B cell (primary cell): ENCODE results near the gene NUMBL.

Source experiments
- CTCF ChIP-seq: fragments of 200-600 bp; IDR thresholded peaks from one replicate; pipeline ENCODE4 v1.8.0; 2022; ENCODE audit warnings: antibody characterized with exemption, mild to moderate bottlenecking
- EZH2 ChIP-seq: IDR thresholded peaks from 2 replicates; pipeline ENCODE4 v1.6.1; 2012; ENCODE audit warnings: borderline replicate concordance, low read depth, mild to moderate bottlenecking, moderate library complexity, low read length; ENCODE audit not compliant: insufficient read depth, poor library complexity, severe bottlenecking

GRCh38 chr19:40733149-40733548, 42.7 kb upstream of the NUMBL start:
- TF ChIP-seq CTCF (no peak), EZH2 (no peak)
